ENCODE measurements around the gene ANKHD1. TPM values are rescaled to one million over a fixed set of nuclear protein-coding genes. Genes with fewer than 3 reads are reported as not detected.
"Not testable (repeated sequence)": the region's sequence is repeated elsewhere in the genome, so short reads cannot be mapped to it uniquely, and the experiment has no call there.

ANKHD1 gene
- total RNA-seq, 4 donors from 2014 or later, result 113 to 212 (median 164) TPM

- no peak for DNase-seq
- Histone ChIP-seq H3K27ac (no peak overlapping the region), H3K9me3 (no peaks in the 10 kb centered on the region), H3K4me1 (peaks cover 0 to 8% (median 5%) of the 10 kb centered on the region in 4 donors), H3K27me3 (no peaks in the 10 kb centered on the region), H3K36me3 (peaks cover 0 to 19% (median 4%) of the 10 kb centered on the region in 4 donors), H3K4me3 (no peak overlapping the region)
- intact Hi-C loops (cut with DNase I; ENCODE audit: low total_unique reads), result no loop called here
- WGBS, 2 donors (ENCODE audit: low coverage in 1 of 2), result 87% methylated on average over 8 of the region's 8 CpGs; no CpG with 5 or more reads in 1 of the 2 donors
- in situ Hi-C loops (cut with MboI; ENCODE audit: low pct_ligation_motif_present in 1 of 4, low pct_unique_long_range_greater_than_20kb in 1 of 4, low sequenced_read_pairs in 3 of 4), result no loop called here
- TF ChIP-seq CTCF (IDR thresholded peaks at IDR 0.05) (no peak), POLR2AphosphoS5 (IDR thresholded peaks at IDR 0.05) (no peak), EP300 (IDR thresholded peaks at IDR 0.05; ENCODE audit: low read depth) (no peak), POLR2A (IDR thresholded peaks at IDR 0.05) (no peak)
Measured at GRCh38 chr5:140432916-140433315, 31.3 kb downstream of the ANKHD1 start.

- DNase-seq; H3K27me3 ChIP-seq; H3K27ac ChIP-seq; H3K4me1 ChIP-seq; H3K4me3 ChIP-seq; intact Hi-C loops (cut with DNase I; ENCODE audit: low total_unique reads); H3K9me3 ChIP-seq; in situ Hi-C loops (cut with MboI; ENCODE audit: low pct_ligation_motif_present in 1 of 4, low pct_unique_long_range_greater_than_20kb in 1 of 4, low sequenced_read_pairs in 3 of 4): not testable (repeated sequence)
- peaks cover 0 to 24% (median 5%) of the 10 kb centered on the region in 4 donors for H3K36me3 ChIP-seq
- 95 to 100% methylated on average over 3 to 4 of the region's 4 CpGs for WGBS, 2 donors (ENCODE audit: low coverage in 1 of 2)
Measured at GRCh38 chr5:140457368-140457767, 55.7 kb downstream of the ANKHD1 start.

GRCh38 chr5:140466981-140467742 lies 65.5 kb downstream of the ANKHD1 start:
- no peaks in the 10 kb centered on the region for H3K4me1 ChIP-seq
- DNase-seq, result no peak
- WGBS, 2 donors (ENCODE audit: low coverage in 1 of 2), result 92 to 96% methylated on average over 1 of the region's 1 CpG
- H3K27ac ChIP-seq, result no peak overlapping the region
- H3K36me3 ChIP-seq, result peaks cover 0 to 45% (median 7%) of the 10 kb centered on the region in 4 donors
- no peak overlapping the region for H3K4me3 ChIP-seq
- TF ChIP-seq POLR2A (IDR thresholded peaks at IDR 0.05), result no peak
- TF ChIP-seq POLR2AphosphoS5 (IDR thresholded peaks at IDR 0.05), result no peak
- TF ChIP-seq CTCF (IDR thresholded peaks at IDR 0.05), result no peak
- TF ChIP-seq EP300 (IDR thresholded peaks at IDR 0.05; ENCODE audit: low read depth), result no peak
- in situ Hi-C loops (cut with MboI; ENCODE audit: low pct_ligation_motif_present in 1 of 4, low pct_unique_long_range_greater_than_20kb in 1 of 4, low sequenced_read_pairs in 3 of 4) (no loop called here), intact Hi-C loops (cut with DNase I; ENCODE audit: low total_unique reads) (no loop called here)
- H3K9me3 ChIP-seq, result no peaks in the 10 kb centered on the region
- H3K27me3 ChIP-seq, result no peaks in the 10 kb centered on the region

GRCh38 chr5:140468188-140468587 lies 66.6 kb downstream of the ANKHD1 start:
- Histone ChIP-seq H3K27me3 (no peaks in the 10 kb centered on the region), H3K36me3 (peaks cover 0 to 53% (median 10%) of the 10 kb centered on the region in 4 donors), H3K4me1 (no peaks in the 10 kb centered on the region), H3K4me3 (no peak overlapping the region), H3K27ac (no peak overlapping the region), H3K9me3 (no peaks in the 10 kb centered on the region)
- TF ChIP-seq POLR2A (IDR thresholded peaks at IDR 0.05) (no peak), CTCF (IDR thresholded peaks at IDR 0.05) (no peak), EP300 (IDR thresholded peaks at IDR 0.05; ENCODE audit: low read depth) (no peak), POLR2AphosphoS5 (IDR thresholded peaks at IDR 0.05) (no peak)
- in situ Hi-C loops (cut with MboI; ENCODE audit: low pct_ligation_motif_present in 1 of 4, low pct_unique_long_range_greater_than_20kb in 1 of 4, low sequenced_read_pairs in 3 of 4), result no loop called here
- 73 to 80% methylated on average over 2 to 3 of the region's 3 CpGs for WGBS, 2 donors (ENCODE audit: low coverage in 1 of 2)
- no peak for DNase-seq
- intact Hi-C loops (cut with DNase I; ENCODE audit: low total_unique reads), result no loop called here

Measured in transverse colon (tissue), 4 donors.